Heart right ventricle (tissue), 16 donors: ENCODE results near the gene CLTB. TPM values are rescaled to one million over a fixed set of nuclear protein-coding genes. Genes with fewer than 3 reads are reported as not detected.

Experiments used
- ATAC-seq, 8 donors: fragments of 200-7000 bp; cut with Tn5 transposase; one replicate each; pipeline ENCODE4 v1.9.1; 2020; ENCODE audit warnings: mild to moderate bottlenecking in 8 of 8, moderate library complexity in 8 of 8, moderate number of reproducible peaks in 1 of 8
- DNase-seq, 2 donors: peaks; one replicate each; pipeline ENCODE4 v3.0.0-alpha.2; 2020
- H3K27ac ChIP-seq, 10 donors: fragments of 200-600 bp; sonication (generic) in 2 of 10; one replicate each; pipeline versions ENCODE4 v1.5.0 to v1.8.0; 2020 to 2022; ENCODE audit warnings: mild to moderate bottlenecking in 3 of 10
- H3K27me3 ChIP-seq, 7 donors: fragments of 200-600 bp; one replicate each; pipeline ENCODE4 v1.8.0; 2021 to 2022; ENCODE audit warnings: mild to moderate bottlenecking in 2 of 7
- H3K36me3 ChIP-seq, 9 donors: fragments of 200-600 bp; sonication (generic) in 1 of 9; one replicate each; pipeline versions ENCODE4 v1.5.0 to v1.8.0; 2020 to 2022; ENCODE audit warnings: mild to moderate bottlenecking in 2 of 9
- H3K4me1 ChIP-seq, 9 donors: fragments of 200-600 bp; sonication (generic) in 1 of 9; one replicate each; pipeline versions ENCODE4 v1.5.0 to v1.8.0; 2020 to 2022; ENCODE audit warnings: mild to moderate bottlenecking in 4 of 9
- H3K4me3 ChIP-seq, 10 donors: fragments of 200-600 bp; sonication (generic) in 2 of 10; one replicate each; pipeline versions ENCODE4 v1.5.0 to v1.8.0; 2020 to 2022; ENCODE audit warnings: mild to moderate bottlenecking in 7 of 10, moderate library complexity in 2 of 10
- H3K9me3 ChIP-seq, 11 donors: fragments of 200-600 bp in 10 of 11; sonication (generic) in 2 of 11; one replicate each; pipeline versions ENCODE4 v1.5.0 to v1.8.0; 2013 to 2022; ENCODE audit warnings: mild to moderate bottlenecking in 2 of 11, control low read depth in 1 of 11, moderate library complexity in 1 of 11
- WGBS, 2 donors: extraction: QIAGEN DNeasy Blood & Tissue Kit; methylation state at CpG; one replicate each; pipeline ENCODE4 v1.1.7; 2013; ENCODE audit warnings: inconsistent platforms in 1 of 2; 5-methylcytosine and 5-hydroxymethylcytosine counted together
- intact Hi-C, 10 donors: fragments of 100-400 bp; cut with DNase I; formaldehyde crosslinking; loops; one replicate each; pipeline versions ENCODE4 v1.11.1 to v1.14.2; 2022
- polyA plus RNA-seq, 2 donors: library from polyadenylated mRNA; stranded (reverse); fragments of 200-250 nt; gene quantifications; one replicate each; pipeline ENCODE4 v1.2.3, GENCODE V29; 2013
- total RNA-seq, 10 donors: library from RNA; stranded (reverse); fragmentation: NEBNext Ultra II Directional in 3 of 10; extraction: Animal tissue kit (Norgen Biotek cat#: 25700) in 3 of 10; gene quantifications; one replicate each; pipeline versions ENCODE4 v1.2.1 to v1.2.4, GENCODE V29; 2021 to 2023
- TF ChIP-seq, protein P1 (sequence below), 9 donors: fragments of 200-600 bp; sonication (generic) in 2 of 9; IDR thresholded peaks; one replicate each; pipeline versions ENCODE4 v1.5.0 to v1.8.0; 2021 to 2022; ENCODE audit warnings: antibody characterized with exemption in 9 of 9, mild to moderate bottlenecking in 5 of 9, moderate library complexity in 1 of 9
- donor health status: Arrhythmogenic right ventricular cardiomyopathy.
- donor health status: ischemic (EF 13 %, LVEDD 7.1; RV severe dilation, severe dysfunction).
- donor health status: healthy with polysubstance abuse.
- donor health status: DM: no; HTN: yes; CAD: no.
- donor health status: DM: no; HTN: no; CAD: no.
- donor health status: ischemic (EF 25% LVEDD 6.9; RV normal size, moderate dysfunction).
- donor health status: ischemic (EF 25% LVEDD 5.7; RV mildly dilated, moderate dysfunction).
- donor health status: healthy.
- donor health status: DM: yes; HTN: yes; CAD: no.
- donor health status: Ischemic cardiomyopathy.
- donor health status: ischemic (EF 35%, LVEDD 5.7; RV mildly dilated, moderate dysfunction).
- donor health status: nonischemic (EF 11% LVEDD 7.7; RV severe dilation, severe dysfunction).
- donor health status: DM: yes; HTN: yes; CAD: no.
- donor health status: PGD.
- donor health status: ischemic (EF 29% LVEDD 5.4; RV normal size, mild dysfunction).
- donor health status: nonischemic (EF 23%, LVEDD 6.1; RV moderate dilation, normal function).

The CLTB gene
- total and polyA plus RNA-seq, 12 donors = 192 to 569 (median 229) TPM

DNA sequence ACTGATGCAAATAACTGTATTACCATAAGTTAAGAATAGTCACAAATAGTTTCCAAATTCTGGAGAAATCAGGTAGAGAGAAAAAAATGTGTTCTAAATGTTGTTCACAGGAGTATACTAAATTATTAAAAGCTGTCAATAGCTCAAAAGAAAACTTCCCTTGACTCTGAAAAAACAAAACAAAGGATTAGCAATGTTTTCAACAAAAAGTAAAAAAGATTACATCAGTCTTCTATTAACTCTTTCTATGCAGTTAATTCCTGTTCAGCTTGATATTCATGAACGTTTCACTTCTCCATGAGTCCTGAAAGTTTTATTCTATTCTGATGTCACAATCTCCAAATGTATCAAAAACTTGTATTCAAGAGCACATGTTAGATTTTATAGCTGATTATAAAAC, 9.5 kb upstream of the CLTB start:
- 90 to 98% methylated on average over 1 of the region's 1 CpG for WGBS, 2 donors
- no peaks in the 10 kb centered on the region for H3K4me1 ChIP-seq
- peaks cover 0 to 9% (median 0%) of the 10 kb centered on the region in 7 donors for H3K27me3 ChIP-seq
- no peaks in the 10 kb centered on the region for H3K9me3 ChIP-seq
- no peak overlapping the region for H3K27ac ChIP-seq
- intact Hi-C loops = no loop called here
- TF ChIP-seq, protein P1, sequence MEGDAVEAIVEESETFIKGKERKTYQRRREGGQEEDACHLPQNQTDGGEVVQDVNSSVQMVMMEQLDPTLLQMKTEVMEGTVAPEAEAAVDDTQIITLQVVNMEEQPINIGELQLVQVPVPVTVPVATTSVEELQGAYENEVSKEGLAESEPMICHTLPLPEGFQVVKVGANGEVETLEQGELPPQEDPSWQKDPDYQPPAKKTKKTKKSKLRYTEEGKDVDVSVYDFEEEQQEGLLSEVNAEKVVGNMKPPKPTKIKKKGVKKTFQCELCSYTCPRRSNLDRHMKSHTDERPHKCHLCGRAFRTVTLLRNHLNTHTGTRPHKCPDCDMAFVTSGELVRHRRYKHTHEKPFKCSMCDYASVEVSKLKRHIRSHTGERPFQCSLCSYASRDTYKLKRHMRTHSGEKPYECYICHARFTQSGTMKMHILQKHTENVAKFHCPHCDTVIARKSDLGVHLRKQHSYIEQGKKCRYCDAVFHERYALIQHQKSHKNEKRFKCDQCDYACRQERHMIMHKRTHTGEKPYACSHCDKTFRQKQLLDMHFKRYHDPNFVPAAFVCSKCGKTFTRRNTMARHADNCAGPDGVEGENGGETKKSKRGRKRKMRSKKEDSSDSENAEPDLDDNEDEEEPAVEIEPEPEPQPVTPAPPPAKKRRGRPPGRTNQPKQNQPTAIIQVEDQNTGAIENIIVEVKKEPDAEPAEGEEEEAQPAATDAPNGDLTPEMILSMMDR (IDR thresholded peaks at IDR 0.05) = no peak
- H3K4me3 ChIP-seq = no peak overlapping the region
- ATAC-seq (no peak), DNase-seq (no peak)
- no peaks in the 10 kb centered on the region for H3K36me3 ChIP-seq

DNA sequence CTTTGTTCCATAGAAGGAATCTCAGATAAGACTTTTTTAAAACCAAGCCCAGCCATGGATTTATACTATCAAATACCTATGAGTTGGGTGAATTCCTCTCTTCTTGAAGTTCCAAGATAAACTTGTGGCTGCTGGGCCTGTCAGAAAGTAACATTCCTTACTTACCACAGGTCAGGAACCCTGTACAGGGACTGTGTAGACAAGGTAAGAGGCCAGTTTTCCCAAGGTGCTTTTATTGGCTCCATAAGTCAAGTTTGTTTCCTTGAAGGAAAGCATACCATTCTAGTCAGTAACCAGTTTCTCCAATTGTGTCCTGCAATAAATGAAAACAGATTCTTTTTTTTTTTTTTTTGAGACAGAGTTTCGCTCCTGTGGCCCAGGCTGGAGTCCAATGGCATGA, 8.8 kb upstream of the CLTB start:
- ATAC-seq = no peak
- 91 to 100% methylated on average over 1 of the region's 1 CpG for WGBS, 2 donors

DNA sequence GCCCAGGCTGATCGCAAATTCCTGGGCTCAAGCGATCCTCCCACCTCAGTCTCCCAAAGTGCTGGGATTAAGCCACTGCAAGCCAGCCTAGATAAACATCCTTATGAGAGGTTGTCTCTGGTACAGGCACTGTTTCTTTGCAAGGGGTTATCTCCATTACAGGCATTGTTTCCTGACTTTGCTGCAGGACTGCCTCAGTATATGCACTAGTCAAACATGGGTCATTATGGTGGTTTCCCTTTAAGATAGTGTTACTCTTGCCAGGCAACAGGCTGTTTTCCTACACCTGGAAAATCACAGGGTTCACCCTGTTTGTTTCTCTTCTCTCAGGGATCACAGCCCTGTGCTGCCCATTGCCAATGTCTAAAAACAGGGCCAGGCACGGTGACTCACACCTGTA, 7.8 kb upstream of the CLTB start:
- Histone ChIP-seq H3K4me1 (no peaks in the 10 kb centered on the region), H3K9me3 (no peaks in the 10 kb centered on the region), H3K27ac (no peak overlapping the region), H3K27me3 (peaks cover 0 to 9% (median 0%) of the 10 kb centered on the region in 7 donors), H3K4me3 (no peak overlapping the region), H3K36me3 (no peaks in the 10 kb centered on the region)
- DNase-seq (no peak), ATAC-seq (no peak)
- 66 to 73% methylated on average over 3 of the region's 3 CpGs for WGBS, 2 donors
- intact Hi-C loops = no loop called here
- TF ChIP-seq, protein P1 (IDR thresholded peaks at IDR 0.05) = no peak

More for the DNA sequence above, 8.8 kb upstream of the CLTB start:
- H3K4me3 ChIP-seq = no peak overlapping the region
- intact Hi-C loops = no loop called here
- H3K27me3 ChIP-seq = peaks cover 0 to 9% (median 0%) of the 10 kb centered on the region in 7 donors
- no peaks in the 10 kb centered on the region for H3K9me3 ChIP-seq
- no peaks in the 10 kb centered on the region for H3K4me1 ChIP-seq
- TF ChIP-seq, protein P1 (IDR thresholded peaks at IDR 0.05) = no peak
- H3K36me3 ChIP-seq = no peaks in the 10 kb centered on the region
- no peak overlapping the region for H3K27ac ChIP-seq
- no peak for DNase-seq

DNA sequence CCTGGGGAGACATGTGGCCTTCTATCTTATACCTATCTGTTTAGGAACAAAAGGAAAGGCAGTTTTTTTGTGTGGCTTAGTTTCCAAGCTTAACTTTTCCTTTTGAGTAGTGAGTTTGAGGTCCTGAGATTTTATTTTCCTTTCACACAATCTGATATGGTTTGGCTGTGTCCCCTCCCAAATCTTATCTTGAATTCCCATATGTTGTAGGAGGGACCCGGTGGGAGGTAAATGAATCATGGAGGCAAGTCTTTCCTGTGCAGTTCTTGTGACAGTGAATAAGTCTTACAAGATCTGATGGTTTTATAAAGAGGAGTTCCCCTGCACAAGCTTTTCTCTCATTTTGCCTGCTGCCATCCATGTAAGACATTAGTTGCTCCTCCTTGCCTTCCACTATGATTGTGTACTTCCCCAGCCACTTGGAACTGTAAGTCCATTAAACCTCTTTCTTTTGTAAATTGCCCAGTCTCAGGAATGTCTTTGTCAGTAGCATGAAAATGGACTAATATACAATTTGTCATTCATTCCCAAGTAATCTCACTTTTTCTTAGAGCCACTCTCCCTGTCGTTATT, 4.7 kb upstream of the CLTB start:
- intact Hi-C loops = no loop called here
- 61 to 67% methylated on average over 2 of the region's 2 CpGs for WGBS, 2 donors
- no peaks in the 10 kb centered on the region for H3K36me3 ChIP-seq
- no peak overlapping the region for H3K4me3 ChIP-seq
- H3K27me3 ChIP-seq = peaks cover 0 to 4% (median 0%) of the 10 kb centered on the region in 7 donors
- H3K4me1 ChIP-seq = peaks cover 0 to 10% (median 7%) of the 10 kb centered on the region in 9 donors
- no peaks in the 10 kb centered on the region for H3K9me3 ChIP-seq
- DNase-seq (no peak), ATAC-seq (no peak)
- TF ChIP-seq, protein P1 (IDR thresholded peaks at IDR 0.05) = no peak
- no peak overlapping the region for H3K27ac ChIP-seq
